Sigmoid colon (tissue), 7 donors: ENCODE data around the gene DPYSL4. TPM values are rescaled to one million over a fixed set of nuclear protein-coding genes. Genes with fewer than 3 reads are reported as not detected.

Experiments
- DNase-seq: peaks from one replicate; pipeline ENCODE4 v3.0.0-alpha.2; 2019
- H3K27ac ChIP-seq, 4 donors: fragments of 200-600 bp; sonication (generic); one replicate each; pipeline ENCODE4 v1.5.1; 2016 to 2019; ENCODE audit warnings: mild to moderate bottlenecking in 1 of 4
- H3K27me3 ChIP-seq, 3 donors: fragments of 200-600 bp; sonication (generic); one replicate each; pipeline ENCODE4 v1.5.1; 2019; ENCODE audit warnings: mild to moderate bottlenecking in 1 of 3
- H3K36me3 ChIP-seq, 4 donors: fragments of 200-600 bp; sonication (generic); one replicate each; pipeline ENCODE4 v1.5.1; 2016 to 2019
- H3K4me1 ChIP-seq, 4 donors: fragments of 200-600 bp; sonication (generic); one replicate each; pipeline ENCODE4 v1.5.1; 2017 to 2019
- H3K4me3 ChIP-seq, 4 donors: fragments of 200-600 bp; sonication (generic); one replicate each; pipeline ENCODE4 v1.5.1; 2017 to 2019; ENCODE audit warnings: mild to moderate bottlenecking in 2 of 4, moderate library complexity in 1 of 4
- H3K9me3 ChIP-seq, 4 donors: fragments of 200-600 bp in 3 of 4; sonication (generic) in 3 of 4; one replicate each; pipeline versions ENCODE4 v1.5.1 to v1.6.1; 2013 to 2019
- CTCF ChIP-seq, 4 experiments: fragments of 450-650 bp in 3 of 4; fragments of 200-600 bp in 1 of 4; IDR thresholded peaks; one replicate each; pipeline ENCODE4 v1.5.1; 2016 to 2019; ENCODE audit warnings: antibody characterized with exemption in 4 of 4, mild to moderate bottlenecking in 3 of 4, moderate library complexity in 2 of 4
- EP300 ChIP-seq, 4 donors: sonication (generic); formaldehyde crosslinking; IDR thresholded peaks; one replicate each; pipeline ENCODE4 v1.6.1; 2017; ENCODE audit warnings: antibody characterized with exemption in 4 of 4
- POLR2A ChIP-seq, 2 donors: fragments of 450-650 bp; IDR thresholded peaks; one replicate each; pipeline ENCODE4 v1.6.1; 2016; ENCODE audit warnings: antibody characterized with exemption in 2 of 2, mild to moderate bottlenecking in 2 of 2, moderate library complexity in 2 of 2
- POLR2AphosphoS5 ChIP-seq, 4 donors: sonication (generic); formaldehyde crosslinking; IDR thresholded peaks; one replicate each; pipeline ENCODE4 v1.6.1; 2017; ENCODE audit warnings: antibody characterized with exemption in 4 of 4
- WGBS, 2 donors: extraction: QIAGEN DNeasy Blood & Tissue Kit; methylation state at CpG; one replicate each; pipeline ENCODE4 v1.1.7; 2013; 5-methylcytosine and 5-hydroxymethylcytosine counted together
- intact Hi-C: fragments of 100-400 bp; cut with DNase I; formaldehyde crosslinking; loops from one replicate; pipeline ENCODE4 v1.15.1; 2023
- polyA plus RNA-seq, 3 donors: library from polyadenylated mRNA; stranded (reverse); fragments of 200-250 nt; gene quantifications; one replicate each; pipeline ENCODE4 v1.2.3, GENCODE V29; 2013
- total RNA-seq, 4 donors: library from RNA; depleted of rRNA; stranded (reverse); fragments of >200 nt; gene quantifications; one replicate each; pipeline ENCODE4 v1.1.0, GENCODE V29; 2016
- donor health status: healthy with polysubstance abuse.
- donor health status: Bipolar disorder and iron deficiency.
- donor health status: healthy.

The DPYSL4 gene
- total and polyA plus RNA-seq, 7 donors: under 0.01 to 1.9 (median 0.63) TPM; not detected in 1

GRCh38 chr10:132189016-132189415 is 2.3 kb downstream of the DPYSL4 start:
- TF ChIP-seq EP300 (IDR thresholded peaks at IDR 0.05) (no peak), POLR2A (IDR thresholded peaks at IDR 0.05) (no peak), CTCF (IDR thresholded peaks at IDR 0.05) (no peak), POLR2AphosphoS5 (IDR thresholded peaks at IDR 0.05) (no peak)
- intact Hi-C loops: no loop called here
- peaks cover 0 to 28% (median 26%) of the 10 kb centered on the region in 4 donors for H3K4me1 ChIP-seq
- 89 to 90% methylated on average over 16 of the region's 16 CpGs for WGBS, 2 donors
- no peak overlapping the region for H3K27ac ChIP-seq
- H3K36me3 ChIP-seq: no peaks in the 10 kb centered on the region
- DNase-seq: no peak
- no peak overlapping the region for H3K4me3 ChIP-seq
- no peaks in the 10 kb centered on the region for H3K9me3 ChIP-seq
- H3K27me3 ChIP-seq: peaks cover 28 to 60% (median 45%) of the 10 kb centered on the region in 3 donors

- Histone ChIP-seq H3K4me3 (no peak overlapping the region), H3K4me1 (peaks cover 0 to 28% (median 26%) of the 10 kb centered on the region in 4 donors), H3K27ac (no peak overlapping the region), H3K27me3 (peaks cover 28 to 52% (median 43%) of the 10 kb centered on the region in 3 donors), H3K36me3 (no peaks in the 10 kb centered on the region), H3K9me3 (no peaks in the 10 kb centered on the region)
- intact Hi-C loops: no loop called here
- DNase-seq: no peak
- TF ChIP-seq POLR2A (IDR thresholded peaks at IDR 0.05): no peak
- TF ChIP-seq POLR2AphosphoS5 (IDR thresholded peaks at IDR 0.05): no peak
- no peak for TF ChIP-seq EP300 (IDR thresholded peaks at IDR 0.05)
- no peak for TF ChIP-seq CTCF (IDR thresholded peaks at IDR 0.05)
- WGBS, 2 donors: 86 to 88% methylated on average over 17 of the region's 17 CpGs
Observed at GRCh38 chr10:132189810-132190422, 3.2 kb downstream of the DPYSL4 start.

GRCh38 chr10:132192076-132192975 is 5.6 kb downstream of the DPYSL4 start:
- H3K27ac ChIP-seq: no peak overlapping the region
- peaks cover 8 to 28% (median 19%) of the 10 kb centered on the region in 3 donors for H3K27me3 ChIP-seq
- no peaks in the 10 kb centered on the region for H3K9me3 ChIP-seq
- H3K4me3 ChIP-seq: no peak overlapping the region
- no peaks in the 10 kb centered on the region for H3K36me3 ChIP-seq
- TF ChIP-seq POLR2AphosphoS5 (IDR thresholded peaks at IDR 0.05) (no peak), CTCF (IDR thresholded peaks at IDR 0.05) (no peak), POLR2A (IDR thresholded peaks at IDR 0.05) (no peak), EP300 (IDR thresholded peaks at IDR 0.05) (no peak)
- WGBS, 2 donors: 88% methylated on average over 28 of the region's 28 CpGs
- DNase-seq: no peak
- peaks cover 0 to 7% (median 6%) of the 10 kb centered on the region in 4 donors for H3K4me1 ChIP-seq
- intact Hi-C loops: no loop called here

GRCh38 chr10:132192991-132193665 is 6.4 kb downstream of the DPYSL4 start:
- intact Hi-C loops: no loop called here
- no peaks in the 10 kb centered on the region for H3K4me1 ChIP-seq
- DNase-seq: no peak
- no peak overlapping the region for H3K4me3 ChIP-seq
- H3K9me3 ChIP-seq: no peaks in the 10 kb centered on the region
- WGBS, 2 donors: 75 to 78% methylated on average over 18 of the region's 18 CpGs
- no peak overlapping the region for H3K27ac ChIP-seq
- H3K36me3 ChIP-seq: no peaks in the 10 kb centered on the region
- peaks cover under 1 to 20% (median 11%) of the 10 kb centered on the region in 3 donors for H3K27me3 ChIP-seq
- no peak for TF ChIP-seq POLR2A (IDR thresholded peaks at IDR 0.05)
- no peak for TF ChIP-seq CTCF (IDR thresholded peaks at IDR 0.05)
- no peak for TF ChIP-seq POLR2AphosphoS5 (IDR thresholded peaks at IDR 0.05)
- TF ChIP-seq EP300 (IDR thresholded peaks at IDR 0.05): no peak
